NCI-H446 (cell line): Measurements from ENCODE around the gene CACNG7.
A peak's percentile ranks its signal among the peaks of the same experiment; 100 is the strongest.
"Not testable (repeated sequence)": the region's sequence is repeated elsewhere in the genome, so short reads cannot be mapped to it uniquely, and the experiment has no call there.

ENCODE experiments used
- DNase-seq, 2 experiments: peaks; one replicate each; lab custom pipeline; 2025; lab: John Stamatoyannopoulos, UW

CACNG7 gene

GRCh38 chr19:53906211-53907192 is 2.6 kb upstream of the CACNG7 start:
- DNase-seq: no peak

GRCh38 chr19:53907193-53907581 is 1.9 kb upstream of the CACNG7 start:
- DNase-seq: no peak

GRCh38 chr19:53907690-53908089 is 1.4 kb upstream of the CACNG7 start:
- DNase-seq: no peak

GRCh38 chr19:53908106-53908934 is 758 bp upstream of the CACNG7 start:
- peak in 1 of 2 experiments; percentile 21 for DNase-seq

GRCh38 chr19:53909471-53910169 is 542 bp downstream of the CACNG7 start:
- DNase-seq: no peak

- DNase-seq: no peak
Measured at GRCh38 chr19:53910170-53910518, 1.1 kb downstream of the CACNG7 start.

- no peak for DNase-seq
Measured at GRCh38 chr19:53912653-53913052, 3.6 kb downstream of the CACNG7 start.

- no peak for DNase-seq
Measured at GRCh38 chr19:53915000-53915399, 5.9 kb downstream of the CACNG7 start.

GRCh38 chr19:53916004-53916403 is 6.9 kb downstream of the CACNG7 start:
- DNase-seq: no peak

- DNase-seq: no peak
Measured at GRCh38 chr19:53917356-53917755, 8.3 kb downstream of the CACNG7 start.

- DNase-seq: no peak
Measured at GRCh38 chr19:53927739-53928138, 18.7 kb downstream of the CACNG7 start.

GRCh38 chr19:53936029-53936428 is 27.0 kb downstream of the CACNG7 start:
- no peak for DNase-seq

GRCh38 chr19:53942001-53942786 is 33.1 kb downstream of the CACNG7 start:
- DNase-seq: no peak

GRCh38 chr19:53944416-53944815 is 35.3 kb downstream of the CACNG7 start:
- no peak for DNase-seq

- no peak for DNase-seq
Measured at GRCh38 chr19:53944933-53945332, 35.9 kb downstream of the CACNG7 start.

GRCh38 chr19:53945441-53945840 is 36.4 kb downstream of the CACNG7 start:
- DNase-seq: no peak

GRCh38 chr19:53945998-53946397 is 36.9 kb downstream of the CACNG7 start:
- DNase-seq: no peak

- no peak for DNase-seq
Measured at GRCh38 chr19:53947624-53948023, 38.5 kb downstream of the CACNG7 start.

GRCh38 chr19:53948611-53949010 is 39.5 kb downstream of the CACNG7 start:
- DNase-seq: not testable (repeated sequence)

- no peak for DNase-seq
Measured at GRCh38 chr19:53951436-53951835, 42.4 kb downstream of the CACNG7 start.

- DNase-seq: no peak
Measured at GRCh38 chr19:53951947-53952346, 42.9 kb downstream of the CACNG7 start.
